Caco-2 (cell line): Measurements from ENCODE around the gene CDKN2B. TPM values are rescaled to one million over a fixed set of nuclear protein-coding genes. Genes with fewer than 3 reads are reported as not detected.
"Not testable (repeated sequence)": the region's sequence is repeated elsewhere in the genome, so short reads cannot be mapped to it uniquely, and the experiment has no call there.

Experiments used
- BruUV-seq: library from RNA; stranded (reverse); fragments of 400-500 nt; replicated peaks from 2 replicates; lab custom pipeline; 2021; lab: Mats Ljungman, UMichigan
- CTCF ChIA-PET: fragments of 300-600 bp; sonication (Branson Sonifier 250); formaldehyde crosslinking; loops from one replicate; lab custom pipeline; 2022; ENCODE audit warnings: antibody characterized with exemption; lab: Charles Lee
- POLR2A ChIA-PET: fragments of 300-600 bp; sonication (Branson Sonifier 250); formaldehyde crosslinking; loops from one replicate; lab custom pipeline; 2022; ENCODE audit warnings: antibody characterized with exemption; lab: Charles Lee
- DNase-seq, 2 experiments: peaks; one replicate each; pipeline versions ENCODE4 v3.0.0 to v3.0.0-alpha.2; 2020 to 2022
- H3K27me3 ChIP-seq: replicated peaks from 2 replicates; pipeline ENCODE4 v1.6.0; 2011; ENCODE audit warnings: low read length; ENCODE audit not compliant: control insufficient read depth, insufficient read depth
- H3K36me3 ChIP-seq: 2 replicates; pipeline ENCODE4 v1.5.1; 2011; ENCODE audit warnings: low read length; ENCODE audit not compliant: control insufficient read depth, insufficient read depth
- H3K4me1 ChIP-seq: fragments of 250-450 bp; sonication (Bioruptor Pico); 2 replicates; pipeline ENCODE4 v1.5.1; 2020; ENCODE audit warnings: mild to moderate bottlenecking
- H3K4me3 ChIP-seq: 2 replicates; pipeline ENCODE4 v1.5.1; 2011; ENCODE audit warnings: low read depth, mild to moderate bottlenecking, control low read depth, low read length
- H3K9me3 ChIP-seq: fragments of 250-450 bp; sonication (Bioruptor Pico); 2 replicates; pipeline ENCODE4 v1.5.1; 2020; ENCODE audit warnings: mild to moderate bottlenecking, moderate library complexity
- H3K27ac Mint-ChIP-seq: one replicate; pipeline ENCODE4 v1.8.0; 2022; ENCODE audit warnings: mixed read lengths; ENCODE audit not compliant: unreplicated experiment
- H3K27me3 Mint-ChIP-seq: one replicate; pipeline ENCODE4 v1.8.0; 2022; ENCODE audit warnings: mixed read lengths; ENCODE audit not compliant: insufficient read depth, unreplicated experiment
- H3K36me3 Mint-ChIP-seq: one replicate; pipeline ENCODE4 v1.8.0; 2022; ENCODE audit warnings: mild to moderate bottlenecking, mixed read lengths; ENCODE audit not compliant: insufficient read depth, unreplicated experiment
- H3K4me1 Mint-ChIP-seq: one replicate; pipeline ENCODE4 v1.8.0; 2022; ENCODE audit warnings: low read depth, mixed read lengths; ENCODE audit not compliant: unreplicated experiment
- H3K4me3 Mint-ChIP-seq: one replicate; pipeline ENCODE4 v1.8.0; 2022; ENCODE audit warnings: mild to moderate bottlenecking, moderate library complexity, mixed read lengths; ENCODE audit not compliant: unreplicated experiment
- H3K9me3 Mint-ChIP-seq: one replicate; pipeline ENCODE4 v1.8.0; 2022; ENCODE audit warnings: mixed read lengths; ENCODE audit not compliant: unreplicated experiment
- CTCF ChIP-seq, 2 experiments: fragments of 200-600 bp in 1 of 2; IDR thresholded peaks; 1 replicate in 1 of 2; 2 replicates in 1 of 2; pipeline versions ENCODE4 v1.5.1 to v1.8.0; 2011 to 2022; ENCODE audit warnings: antibody characterized with exemption in 1 of 2, control low read depth in 1 of 2, inconsistent platforms in 1 of 2, low read depth in 1 of 2, low read length in 1 of 2, mild to moderate bottlenecking in 1 of 2, moderate library complexity in 1 of 2; ENCODE audit not compliant: insufficient read depth in 1 of 2, severe bottlenecking in 1 of 2, unreplicated experiment in 1 of 2
- intact Hi-C: fragments of 100-400 bp; cut with micrococcal nuclease; formaldehyde crosslinking; loops from one replicate; pipeline ENCODE4 v1.10.0; 2022; ENCODE audit not compliant: unreplicated experiment
- total RNA-seq: library from RNA; stranded (reverse); gene quantifications from 2 replicates; pipeline ENCODE4 v1.2.3, GENCODE V29; 2022

CDKN2B gene
- total RNA-seq, 1 experiment from 2014 or later = 7.6 TPM

GRCh38 chr9:21961569-21961968 is 47.5 kb downstream of the CDKN2B start:
- Mint-ChIP-seq H3K36me3 (no peaks in the 10 kb centered on the region), H3K9me3 (no peaks in the 10 kb centered on the region), H3K27me3 (no peaks in the 10 kb centered on the region), H3K27ac (no peak overlapping the region), H3K4me3 (no peak overlapping the region), H3K4me1 (no peaks in the 10 kb centered on the region)
- TF ChIP-seq CTCF (IDR thresholded peaks at IDR 0.05; ENCODE audit: insufficient read depth in 1 of 2, low read depth in 1 of 2, low read length in 1 of 2, severe bottlenecking in 1 of 2, unreplicated experiment in 1 of 2) = no peak
- H3K4me3 ChIP-seq = no peak overlapping the region
- H3K27me3 ChIP-seq = no peaks in the 10 kb centered on the region
- POLR2A ChIA-PET = interaction anchor here (0.7 kb wide), 1 partner anchor 80 kb away, joined by 9 read pairs; no protein-coding TSS in a partner anchor
- intact Hi-C loops = loop anchor here (10.0 kb wide), 1 partner anchor 87 kb away; no protein-coding TSS in a partner anchor
- no peaks in the 10 kb centered on the region for H3K4me1 ChIP-seq
- DNase-seq = no peak
- H3K36me3 ChIP-seq = no peaks in the 10 kb centered on the region
- CTCF ChIA-PET = no interaction called here
- no peaks in the 10 kb centered on the region for H3K9me3 ChIP-seq
- BruUV-seq = no TSS peak

GRCh38 chr9:21959268-21959667 is 49.8 kb downstream of the CDKN2B start:
- BruUV-seq, H3K36me3 Mint-ChIP-seq, H3K9me3 ChIP-seq, H3K36me3 ChIP-seq, H3K27me3 ChIP-seq, DNase-seq, intact Hi-C loops, H3K4me3 ChIP-seq, CTCF ChIA-PET, H3K27me3 Mint-ChIP-seq, H3K4me1 Mint-ChIP-seq, POLR2A ChIA-PET, H3K4me1 ChIP-seq, H3K9me3 Mint-ChIP-seq, H3K27ac Mint-ChIP-seq, H3K4me3 Mint-ChIP-seq: not testable (repeated sequence)

GRCh38 chr9:21958833-21959232 is 50.3 kb downstream of the CDKN2B start:
- Mint-ChIP-seq H3K27me3 (no peaks in the 10 kb centered on the region), H3K4me1 (no peaks in the 10 kb centered on the region), H3K27ac (no peak overlapping the region), H3K9me3 (no peaks in the 10 kb centered on the region), H3K4me3 (no peak overlapping the region), H3K36me3 (no peaks in the 10 kb centered on the region)
- H3K4me1 ChIP-seq = no peaks in the 10 kb centered on the region
- H3K9me3 ChIP-seq = no peaks in the 10 kb centered on the region
- BruUV-seq = no TSS peak
- CTCF ChIA-PET = no interaction called here
- no peaks in the 10 kb centered on the region for H3K36me3 ChIP-seq
- intact Hi-C loops = no loop called here
- no peaks in the 10 kb centered on the region for H3K27me3 ChIP-seq
- DNase-seq = no peak
- POLR2A ChIA-PET = no interaction called here
- no peak overlapping the region for H3K4me3 ChIP-seq
- TF ChIP-seq CTCF (IDR thresholded peaks at IDR 0.05; ENCODE audit: insufficient read depth in 1 of 2, low read depth in 1 of 2, low read length in 1 of 2, severe bottlenecking in 1 of 2, unreplicated experiment in 1 of 2) = no peak

Other genes with a start within 250 kb of the CDKN2B start
- 42.5 and 53.3 TPM in 2 replicates for gene MTAP, start 206.7 kb downstream of the CDKN2B start, total RNA-seq
- gene CDKN2A, start 14.9 kb downstream of the CDKN2B start, total RNA-seq = 46.6 and 48.0 TPM in 2 replicates
- gene CDKN2B-AS1, start 14.5 kb downstream of the CDKN2B start, total RNA-seq = 1.2 and 2.1 TPM in 2 replicates